Measurements from ENCODE around the gene RAB3IL1. TPM values are rescaled to one million over a fixed set of nuclear protein-coding genes. Genes with fewer than 3 reads are reported as not detected.

The RAB3IL1 gene
- total RNA-seq, 4 donors from 2014 or later = 2.6 to 8.9 (median 5.4) TPM

DNA sequence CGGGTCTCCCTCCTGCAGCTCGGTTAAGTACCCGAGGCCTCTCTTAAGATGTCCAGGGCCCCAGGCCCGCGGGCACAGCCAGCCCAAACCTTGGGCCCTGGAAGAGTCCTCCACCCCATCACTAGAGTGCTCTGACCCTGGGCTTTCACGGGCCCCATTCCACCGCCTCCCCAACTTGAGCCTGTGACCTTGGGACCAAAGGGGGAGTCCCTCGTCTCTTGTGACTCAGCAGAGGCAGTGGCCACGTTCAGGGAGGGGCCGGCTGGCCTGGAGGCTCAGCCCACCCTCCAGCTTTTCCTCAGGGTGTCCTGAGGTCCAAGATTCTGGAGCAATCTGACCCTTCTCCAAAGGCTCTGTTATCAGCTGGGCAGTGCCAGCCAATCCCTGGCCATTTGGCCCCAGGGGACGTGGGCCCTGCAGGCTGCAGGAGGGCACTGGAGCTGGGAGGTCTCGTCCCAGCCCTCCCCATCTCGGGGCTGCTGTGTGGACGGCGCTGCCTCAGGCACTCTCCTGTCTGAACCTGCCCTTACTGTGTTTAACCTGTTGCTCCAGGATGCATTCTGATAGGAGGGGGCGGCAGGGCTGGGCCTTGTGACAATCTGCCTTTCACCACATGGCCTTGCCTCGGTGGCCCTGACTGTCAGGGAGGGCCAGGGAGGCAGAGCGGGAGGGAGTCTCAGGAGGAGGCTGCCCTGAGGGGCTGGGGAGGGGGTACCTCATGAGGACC, 51.0 kb downstream of the RAB3IL1 start:
- Histone ChIP-seq H3K4me3 (no peak overlapping the region), H3K36me3 (peaks cover 5% of the 10 kb centered on the region), H3K27me3 (no peaks in the 10 kb centered on the region), H3K4me1 (peaks cover 20% of the 10 kb centered on the region), H3K9me3 (no peaks in the 10 kb centered on the region), H3K27ac (no peak overlapping the region)
- 73% methylated on average over 10 of the region's 18 CpGs for WGBS
- TF ChIP-seq EP300 (IDR thresholded peaks at IDR 0.05) (no peak), POLR2A (IDR thresholded peaks at IDR 0.05) (no peak), POLR2AphosphoS5 (IDR thresholded peaks at IDR 0.05) (no peak)
- DNase-seq (ENCODE audit: low spot score in 2 of 2) = no peak

DNA sequence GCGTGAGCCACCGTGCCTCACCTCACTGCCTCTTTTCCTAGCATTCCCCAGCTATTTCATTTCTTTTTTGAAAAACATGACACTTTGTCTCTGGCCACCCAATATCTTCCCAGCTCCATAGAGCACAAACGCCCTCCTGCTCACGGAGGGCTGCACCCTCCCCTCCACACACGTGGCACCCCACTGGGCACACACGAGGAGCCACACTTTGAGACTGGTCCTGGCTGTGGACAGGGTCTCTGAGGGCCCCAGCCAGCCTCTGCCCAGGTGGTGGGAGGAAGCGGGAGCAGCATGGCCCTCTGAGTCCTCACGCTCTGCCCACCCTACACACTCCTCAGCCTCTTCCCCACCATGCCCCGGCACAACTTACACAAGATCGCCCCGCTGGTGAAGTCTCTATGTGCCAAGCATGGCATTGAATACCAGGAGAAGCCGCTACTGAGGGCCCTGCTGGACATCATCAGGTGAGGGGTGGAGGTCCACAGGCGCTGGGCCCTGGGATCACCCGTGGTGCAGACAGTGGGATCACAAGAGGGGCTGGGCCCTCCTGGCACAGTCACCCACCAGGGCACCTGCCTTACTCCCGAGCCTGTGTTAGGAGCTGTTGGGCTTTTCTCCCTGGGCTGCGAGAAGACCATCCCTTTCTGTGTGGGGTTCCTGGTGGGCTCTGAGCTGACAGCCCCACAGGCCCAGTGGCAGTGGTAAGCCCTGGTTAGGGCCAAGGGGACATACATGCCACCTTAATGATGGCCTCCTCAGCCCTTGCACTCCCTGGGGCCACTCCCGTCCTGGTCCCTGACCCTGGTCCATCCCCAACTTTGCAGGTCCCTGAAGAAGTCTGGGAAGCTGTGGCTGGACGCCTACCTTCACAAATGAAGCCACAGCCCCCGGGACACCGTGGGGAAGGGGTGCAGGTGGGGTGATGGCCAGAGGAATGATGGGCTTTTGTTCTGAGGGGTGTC, 52.3 kb downstream of the RAB3IL1 start:
- H3K4me1 ChIP-seq = peaks cover 7% of the 10 kb centered on the region
- H3K27ac ChIP-seq = no peak overlapping the region
- TF ChIP-seq EP300 (IDR thresholded peaks at IDR 0.05) = no peak
- no peak for TF ChIP-seq POLR2AphosphoS5 (IDR thresholded peaks at IDR 0.05)
- TF ChIP-seq, protein P1, sequence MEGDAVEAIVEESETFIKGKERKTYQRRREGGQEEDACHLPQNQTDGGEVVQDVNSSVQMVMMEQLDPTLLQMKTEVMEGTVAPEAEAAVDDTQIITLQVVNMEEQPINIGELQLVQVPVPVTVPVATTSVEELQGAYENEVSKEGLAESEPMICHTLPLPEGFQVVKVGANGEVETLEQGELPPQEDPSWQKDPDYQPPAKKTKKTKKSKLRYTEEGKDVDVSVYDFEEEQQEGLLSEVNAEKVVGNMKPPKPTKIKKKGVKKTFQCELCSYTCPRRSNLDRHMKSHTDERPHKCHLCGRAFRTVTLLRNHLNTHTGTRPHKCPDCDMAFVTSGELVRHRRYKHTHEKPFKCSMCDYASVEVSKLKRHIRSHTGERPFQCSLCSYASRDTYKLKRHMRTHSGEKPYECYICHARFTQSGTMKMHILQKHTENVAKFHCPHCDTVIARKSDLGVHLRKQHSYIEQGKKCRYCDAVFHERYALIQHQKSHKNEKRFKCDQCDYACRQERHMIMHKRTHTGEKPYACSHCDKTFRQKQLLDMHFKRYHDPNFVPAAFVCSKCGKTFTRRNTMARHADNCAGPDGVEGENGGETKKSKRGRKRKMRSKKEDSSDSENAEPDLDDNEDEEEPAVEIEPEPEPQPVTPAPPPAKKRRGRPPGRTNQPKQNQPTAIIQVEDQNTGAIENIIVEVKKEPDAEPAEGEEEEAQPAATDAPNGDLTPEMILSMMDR (IDR thresholded peaks at IDR 0.05) = no peak
- no peak for TF ChIP-seq POLR2A (IDR thresholded peaks at IDR 0.05)
- peaks cover 5% of the 10 kb centered on the region for H3K36me3 ChIP-seq
- no peaks in the 10 kb centered on the region for H3K9me3 ChIP-seq
- H3K4me3 ChIP-seq = no peak overlapping the region
- no peaks in the 10 kb centered on the region for H3K27me3 ChIP-seq
- 93% methylated on average over 17 of the region's 20 CpGs for WGBS
- DNase-seq (ENCODE audit: low spot score in 2 of 2) = no peak

DNA sequence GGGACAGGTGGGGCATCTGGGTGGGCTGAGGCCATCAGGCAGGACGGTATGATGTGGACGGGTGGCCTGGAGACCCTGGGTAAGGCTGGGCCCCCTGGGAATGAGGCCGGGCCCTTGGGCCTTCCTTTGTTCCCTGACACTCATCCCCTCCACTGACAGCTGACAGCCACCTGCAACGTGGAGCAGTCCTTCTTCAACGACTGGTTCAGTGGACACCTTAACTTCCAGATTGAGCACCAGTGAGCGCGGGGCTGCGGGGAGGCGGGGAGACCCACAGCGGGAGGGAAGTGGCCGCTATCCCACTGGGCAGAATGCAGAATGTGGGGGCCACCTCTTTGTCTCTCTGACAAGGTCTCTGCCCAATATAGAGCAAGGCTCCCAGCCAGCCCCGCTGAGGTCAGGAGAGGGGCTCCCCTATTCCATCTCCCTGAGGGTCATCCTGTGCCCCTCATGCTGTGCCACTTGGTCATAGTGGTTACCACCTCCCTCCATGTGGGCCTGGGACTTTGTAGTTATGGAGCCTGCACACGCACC, 53.8 kb downstream of the RAB3IL1 start:
- no peak for TF ChIP-seq EP300 (IDR thresholded peaks at IDR 0.05)
- no peak for TF ChIP-seq POLR2AphosphoS5 (IDR thresholded peaks at IDR 0.05)
- no peak for TF ChIP-seq POLR2A (IDR thresholded peaks at IDR 0.05)
- TF ChIP-seq, protein P1 (IDR thresholded peaks at IDR 0.05) = no peak
- Histone ChIP-seq H3K27ac (no peak overlapping the region), H3K4me3 (no peak overlapping the region), H3K9me3 (no peaks in the 10 kb centered on the region), H3K36me3 (peaks cover 9% of the 10 kb centered on the region), H3K27me3 (no peaks in the 10 kb centered on the region), H3K4me1 (peaks cover 6% of the 10 kb centered on the region)
- WGBS = 88% methylated on average over 12 of the region's 13 CpGs
- DNase-seq (ENCODE audit: low spot score in 2 of 2) = no peak

DNA sequence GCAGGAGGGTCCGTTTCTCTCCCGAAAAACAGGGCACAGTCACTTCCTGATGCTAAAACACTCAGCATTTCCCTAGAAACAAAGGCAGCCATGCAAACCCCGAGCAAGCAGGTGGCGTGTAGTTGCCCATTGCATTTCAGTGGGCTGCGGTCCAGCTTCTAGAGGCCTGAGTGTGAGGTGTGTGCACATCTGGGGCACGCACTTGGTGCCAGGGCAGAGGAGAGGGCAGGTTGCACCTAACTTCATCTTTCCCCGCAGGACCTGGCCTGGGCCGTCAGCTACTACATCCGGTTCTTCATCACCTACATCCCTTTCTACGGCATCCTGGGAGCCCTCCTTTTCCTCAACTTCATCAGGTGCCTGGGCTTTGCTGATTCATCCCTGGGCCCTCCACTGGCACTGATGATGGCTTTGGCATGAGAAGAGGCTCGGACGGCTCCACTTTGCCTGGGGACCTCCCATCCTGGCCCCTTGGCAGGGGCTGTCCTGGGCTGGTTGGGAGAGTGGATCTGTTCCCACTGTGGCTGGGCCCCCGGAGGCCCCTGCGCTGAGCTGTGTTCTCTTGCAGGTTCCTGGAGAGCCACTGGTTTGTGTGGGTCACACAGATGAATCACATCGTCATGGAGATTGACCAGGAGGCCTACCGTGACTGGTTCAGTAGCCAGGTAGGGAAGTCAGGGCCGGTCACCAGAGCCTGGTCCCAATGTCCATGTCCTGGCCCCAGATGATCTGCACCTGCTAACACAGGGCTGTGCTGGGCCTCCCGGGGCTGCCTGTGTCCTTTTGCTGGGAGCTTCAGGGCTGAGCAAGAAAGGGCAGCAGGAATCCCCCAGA, 54.4 kb downstream of the RAB3IL1 start:
- H3K4me1 ChIP-seq = peaks cover 6% of the 10 kb centered on the region
- no peak for DNase-seq (ENCODE audit: low spot score in 2 of 2)
- no peak for TF ChIP-seq POLR2A (IDR thresholded peaks at IDR 0.05)
- TF ChIP-seq, protein P1 (IDR thresholded peaks at IDR 0.05) = no peak
- no peak for TF ChIP-seq POLR2AphosphoS5 (IDR thresholded peaks at IDR 0.05)
- no peak for TF ChIP-seq EP300 (IDR thresholded peaks at IDR 0.05)
- H3K36me3 ChIP-seq = peaks cover 9% of the 10 kb centered on the region
- no peak overlapping the region for H3K27ac ChIP-seq
- no peaks in the 10 kb centered on the region for H3K27me3 ChIP-seq
- no peaks in the 10 kb centered on the region for H3K9me3 ChIP-seq
- 86% methylated on average over 13 of the region's 18 CpGs for WGBS
- no peak overlapping the region for H3K4me3 ChIP-seq

DNA sequence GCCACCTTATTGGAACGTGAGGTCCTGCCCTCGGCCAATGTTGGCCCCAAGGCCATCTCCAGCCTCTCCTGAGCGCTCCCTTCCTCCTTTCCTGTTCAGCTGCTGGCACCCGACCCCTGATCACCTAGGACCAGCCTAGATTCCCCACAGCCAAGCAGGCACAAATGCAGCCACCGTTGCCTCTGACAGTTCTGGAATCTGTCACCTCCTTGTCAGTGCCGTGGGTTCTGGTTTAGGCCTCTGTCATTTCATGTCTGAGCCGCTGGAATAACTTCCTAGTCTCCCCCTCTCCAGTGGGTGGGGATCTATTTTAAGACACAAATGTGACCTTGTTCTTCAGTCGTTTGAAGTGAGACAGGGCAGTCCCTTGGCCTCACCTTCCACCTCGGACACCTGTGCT, 55.7 kb downstream of the RAB3IL1 start:
- peaks cover 4% of the 10 kb centered on the region for H3K4me1 ChIP-seq
- WGBS = 70% methylated on average over 8 of the region's 9 CpGs
- peaks cover 16% of the 10 kb centered on the region for H3K36me3 ChIP-seq
- H3K9me3 ChIP-seq = no peaks in the 10 kb centered on the region
- H3K4me3 ChIP-seq = no peak overlapping the region
- no peaks in the 10 kb centered on the region for H3K27me3 ChIP-seq
- H3K27ac ChIP-seq = no peak overlapping the region
- no peak for DNase-seq (ENCODE audit: low spot score in 2 of 2)
- TF ChIP-seq, protein P1 (IDR thresholded peaks at IDR 0.05) = no peak
- TF ChIP-seq EP300 (IDR thresholded peaks at IDR 0.05) (no peak), POLR2AphosphoS5 (IDR thresholded peaks at IDR 0.05) (no peak), POLR2A (IDR thresholded peaks at IDR 0.05) (no peak)
